Endometrium (tissue), 2 donors: Measurements from ENCODE around the gene SUSD3.

ENCODE experiments used
- FAIRE-seq: peaks from 2 replicates; lab custom pipeline; 2012; peaks lifted over from hg19 to GRCh38; lab: Jason Lieb, UNC
- donor health status: control.
- donor health status: control.

Gene SUSD3

DNA sequence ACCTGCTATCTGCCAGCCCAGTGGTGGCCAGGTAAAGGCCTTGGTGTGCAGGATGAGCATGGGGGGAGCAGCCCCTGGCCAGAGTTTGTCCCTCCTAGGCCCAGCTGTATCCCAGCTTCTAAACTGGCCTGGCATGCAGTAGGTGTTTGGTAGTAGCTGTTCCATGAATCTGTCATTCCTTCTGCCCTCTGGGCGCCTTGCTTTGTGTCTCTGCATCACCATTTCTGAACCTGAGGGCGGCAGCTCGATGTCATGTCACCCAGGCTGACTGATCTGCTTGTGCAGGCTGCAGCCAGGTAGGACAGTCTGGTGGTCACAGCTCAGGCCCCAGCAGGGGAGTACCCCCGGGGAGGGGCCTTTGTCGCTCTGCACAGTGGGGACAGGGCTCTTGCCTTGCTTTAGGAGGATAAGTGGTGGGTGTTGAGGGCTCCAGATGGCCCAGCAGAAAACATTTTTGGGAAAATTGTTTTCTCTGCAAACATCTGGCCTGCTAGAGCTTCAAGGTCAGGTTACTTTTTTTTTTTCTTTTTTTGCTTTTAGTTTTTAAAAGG is 4.6 kb upstream of the SUSD3 start:
- no peak for FAIRE-seq

DNA sequence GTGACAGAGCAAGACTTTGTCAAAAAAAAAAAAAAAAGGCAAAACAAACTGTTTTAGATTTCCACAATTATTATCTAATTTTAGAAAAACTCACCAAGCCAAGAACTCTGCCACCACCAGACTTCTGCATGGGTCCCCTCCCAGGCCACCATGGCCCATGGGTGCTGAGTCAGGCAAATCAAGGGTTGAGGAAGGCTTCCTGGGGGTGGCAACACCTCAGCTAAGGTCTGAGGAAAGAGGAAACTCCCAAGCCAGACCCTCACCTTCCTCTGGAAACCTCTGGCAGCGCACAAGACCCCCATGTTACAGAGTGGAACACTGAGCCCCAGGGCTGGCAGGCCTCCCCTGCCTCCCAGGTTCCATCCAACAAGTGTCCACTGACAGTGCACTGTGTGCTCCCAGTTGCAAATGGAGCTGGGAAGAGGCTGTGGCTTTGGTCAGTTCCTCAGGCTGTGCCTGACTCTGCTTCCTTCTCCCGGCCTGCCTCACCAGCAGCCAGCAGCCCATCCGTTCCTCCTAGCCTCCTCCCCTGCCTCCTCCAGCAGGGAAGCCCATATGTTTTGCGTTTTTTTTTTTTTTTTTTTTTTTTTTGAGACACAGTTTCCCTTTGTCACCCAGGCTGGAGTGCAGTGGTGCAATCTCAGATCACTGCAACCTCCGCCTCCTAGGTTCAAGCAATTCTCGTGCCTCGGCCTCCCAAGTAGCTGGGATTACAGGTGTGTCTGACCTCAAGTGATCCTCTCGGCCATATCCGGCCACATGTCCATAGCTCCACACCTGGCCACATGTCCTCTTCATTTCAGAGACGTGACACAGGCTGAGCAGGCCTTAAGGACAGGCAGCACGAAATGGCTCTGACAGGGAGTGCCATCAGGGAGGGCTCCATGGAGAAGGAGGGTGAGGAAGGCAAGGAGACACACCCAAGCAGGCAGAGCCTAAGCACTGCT is 3.5 kb upstream of the SUSD3 start:
- no peak for FAIRE-seq

GRCh38 chr9:93057042-93057702 is 1.3 kb upstream of the SUSD3 start:
- no peak for FAIRE-seq

- no peak for FAIRE-seq
Measured at GRCh38 chr9:93057703-93058354, 672 bp upstream of the SUSD3 start.

DNA sequence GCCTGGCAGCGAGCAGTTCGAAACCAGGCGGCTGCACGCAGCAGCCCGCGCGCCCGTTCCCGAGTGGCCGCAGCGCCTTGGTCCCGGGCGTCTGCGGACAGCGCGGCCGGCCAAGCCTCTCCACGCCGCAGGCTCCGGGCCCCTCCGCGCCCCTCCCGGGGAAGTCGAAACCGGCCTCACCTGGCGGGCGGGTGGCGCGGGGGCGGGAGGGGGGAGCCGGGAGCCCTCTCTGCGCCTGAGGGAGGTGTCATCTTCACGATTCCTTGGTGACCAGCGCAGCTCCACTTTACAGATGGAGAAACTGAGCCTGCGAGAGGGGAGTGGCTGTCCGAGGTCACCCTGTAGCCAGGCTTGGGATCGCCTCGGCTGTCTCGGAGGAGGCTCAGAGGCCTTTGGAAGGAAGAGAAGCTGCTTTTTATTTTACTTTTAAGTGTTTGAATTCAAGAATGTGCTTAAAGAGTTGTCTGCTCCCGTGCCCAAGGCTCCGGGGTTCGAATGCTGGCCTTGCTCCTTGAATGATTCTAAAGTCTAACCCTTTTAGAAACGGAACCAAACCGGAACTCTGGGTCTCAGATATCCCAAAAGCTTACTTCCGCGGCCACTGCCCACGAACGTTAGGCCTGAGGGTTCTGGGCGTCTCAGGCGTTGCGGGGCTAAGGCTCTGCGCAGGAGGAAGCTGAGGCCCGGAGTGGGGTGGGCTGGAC is 662 bp downstream of the SUSD3 start:
- no peak for FAIRE-seq

DNA sequence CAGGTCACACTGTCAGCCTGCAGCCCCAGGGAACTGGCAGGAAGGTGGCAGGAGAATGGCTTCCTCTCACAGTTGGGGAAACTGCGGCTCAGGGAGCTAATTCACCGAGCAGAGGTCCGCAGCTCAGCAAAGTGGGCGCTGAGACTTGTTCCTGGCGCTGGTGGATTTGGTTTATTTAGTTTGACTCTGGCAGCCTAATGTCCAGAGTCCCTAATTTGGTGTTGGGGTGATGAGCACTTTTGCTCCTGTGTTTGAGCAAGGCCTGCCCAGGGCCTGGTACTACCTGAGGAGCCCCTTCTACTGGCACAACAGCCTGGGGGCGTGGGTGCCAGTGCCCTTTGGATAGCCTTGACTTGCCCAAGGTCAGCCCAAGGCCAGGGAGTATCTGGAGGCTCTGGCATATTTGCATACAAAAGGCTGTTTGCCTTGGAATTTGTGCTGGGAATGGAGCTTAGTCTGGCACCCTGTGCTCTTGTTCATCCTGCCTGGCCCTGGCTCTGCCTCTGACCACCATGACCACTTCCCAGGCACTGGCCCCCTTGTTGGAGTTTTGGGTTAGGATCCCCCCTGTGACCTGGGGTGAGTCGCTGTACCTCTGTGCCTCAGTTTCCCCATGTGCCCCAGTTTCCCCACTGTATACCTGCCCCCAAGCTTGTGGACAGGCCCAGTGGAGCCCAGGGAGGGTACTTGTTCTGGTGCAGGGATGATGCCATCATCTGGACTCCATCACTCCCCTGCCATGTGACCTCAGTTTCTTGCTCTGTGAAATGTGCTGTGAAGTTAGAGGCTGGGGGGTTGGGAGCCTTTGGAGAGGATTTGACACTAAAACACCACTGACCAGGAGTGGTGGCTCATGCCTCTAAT is 1.4 kb downstream of the SUSD3 start:
- FAIRE-seq, result no peak

DNA sequence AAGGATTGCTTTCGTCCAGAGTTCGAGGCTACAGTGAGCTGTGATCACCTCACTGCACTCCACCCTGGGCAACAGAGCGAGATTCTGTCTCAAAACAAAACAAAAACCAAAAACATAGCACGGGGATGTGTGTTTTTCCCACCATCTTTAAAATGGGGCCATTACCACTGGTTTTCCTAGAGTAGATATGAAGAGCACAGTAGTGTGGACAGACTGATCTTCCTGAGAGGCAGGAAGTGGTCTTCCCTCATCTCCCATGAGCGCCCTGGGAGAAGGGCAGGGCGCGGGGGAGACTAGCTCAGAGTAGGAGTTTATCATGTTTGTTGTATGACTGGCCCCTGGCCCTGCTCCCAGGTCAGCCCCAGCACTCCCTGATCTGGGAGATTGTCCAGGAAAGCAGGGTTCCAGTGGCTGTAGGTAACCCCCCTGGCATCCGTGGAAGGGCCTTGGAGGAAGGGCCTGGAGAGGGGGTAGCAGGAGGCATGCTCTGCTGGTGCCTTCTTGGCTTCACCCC is 2.3 kb downstream of the SUSD3 start:
- FAIRE-seq, result no peak

- no peak for FAIRE-seq
Measured at GRCh38 chr9:93061260-93061751, 2.8 kb downstream of the SUSD3 start.

DNA sequence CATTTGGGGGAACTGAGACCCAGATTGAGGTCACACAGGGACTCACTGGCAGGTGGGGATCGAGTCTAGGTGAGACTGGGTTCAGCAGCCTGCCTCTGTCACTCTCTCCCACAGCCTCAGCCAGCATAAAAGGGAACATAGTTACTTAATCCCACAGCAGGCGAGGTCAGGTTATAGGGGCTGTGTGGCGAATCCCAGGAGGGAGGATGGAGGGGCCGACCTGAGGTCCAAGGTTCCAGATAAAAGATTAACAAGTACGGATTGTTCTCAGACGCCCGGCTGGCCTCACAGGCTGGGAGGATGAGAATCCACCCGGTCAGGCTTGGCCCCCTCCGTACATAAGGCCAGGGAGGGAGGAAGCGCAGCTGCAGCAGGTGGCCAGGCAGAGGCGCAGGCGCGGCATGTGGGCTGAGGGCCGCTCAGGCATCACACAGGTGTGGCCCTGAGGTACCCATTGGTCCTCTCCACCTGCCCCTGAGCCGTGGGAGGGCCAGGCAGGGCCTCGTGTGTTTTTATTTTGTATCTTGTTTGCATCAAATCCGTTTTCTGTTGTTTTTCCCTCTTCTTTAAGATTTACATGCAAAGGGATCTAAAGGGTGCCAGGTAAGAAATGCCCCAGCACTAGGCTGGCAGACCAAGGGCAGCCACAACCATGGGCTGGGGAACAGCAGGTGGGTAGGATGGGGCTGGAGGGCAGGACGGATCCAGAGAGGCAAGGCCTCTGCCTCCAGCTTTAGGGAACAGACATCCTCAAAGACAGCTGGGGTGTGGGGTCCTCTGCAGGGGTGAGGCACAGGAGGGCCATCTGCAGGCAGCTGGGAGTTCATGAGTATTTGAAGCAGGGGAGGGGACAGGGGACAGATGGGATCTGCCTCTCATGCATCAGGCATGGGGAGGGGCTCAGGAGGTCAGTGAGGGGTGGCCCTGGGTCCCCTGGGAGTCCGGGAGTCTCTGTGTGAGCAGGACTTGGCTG is 3.6 kb downstream of the SUSD3 start:
- no peak for FAIRE-seq

DNA sequence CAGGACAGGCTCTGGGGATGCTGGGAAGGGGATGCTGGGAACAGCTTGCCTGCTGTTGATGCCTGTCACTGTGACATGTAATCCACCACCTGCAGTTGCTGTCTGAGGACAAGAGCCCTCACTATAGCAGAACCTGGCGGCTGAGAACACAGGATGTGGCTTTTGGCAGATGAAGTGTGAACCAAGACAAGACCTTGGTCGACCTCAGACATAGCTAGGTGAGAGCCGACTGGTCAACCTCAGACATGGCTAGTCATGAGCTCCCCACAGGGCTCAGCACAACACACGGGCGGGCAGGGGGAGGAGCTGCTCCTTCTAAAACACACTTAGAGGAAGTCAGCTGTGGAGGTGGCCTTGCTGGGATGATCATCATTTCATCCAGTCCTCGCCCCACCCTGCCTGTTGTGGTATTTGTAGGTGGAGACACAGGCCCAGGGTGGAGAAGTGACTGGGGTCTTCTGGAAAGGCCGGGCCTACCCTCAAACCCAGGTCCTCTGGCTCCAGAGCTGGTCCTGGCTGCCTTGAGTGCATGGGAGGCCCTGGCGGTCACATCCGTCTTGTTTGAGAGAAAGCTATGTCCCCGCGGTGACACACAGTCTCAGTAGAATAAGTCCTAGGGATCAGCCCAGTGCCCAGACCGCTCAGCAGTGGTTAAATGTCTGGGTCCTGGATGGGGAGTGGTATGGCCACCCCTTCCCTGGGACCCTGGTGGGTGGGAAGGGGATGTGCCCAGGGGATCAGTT is 6.1 kb downstream of the SUSD3 start:
- FAIRE-seq, result no peak

- no peak for FAIRE-seq
Measured at GRCh38 chr9:93065135-93065720, 6.7 kb downstream of the SUSD3 start.

DNA sequence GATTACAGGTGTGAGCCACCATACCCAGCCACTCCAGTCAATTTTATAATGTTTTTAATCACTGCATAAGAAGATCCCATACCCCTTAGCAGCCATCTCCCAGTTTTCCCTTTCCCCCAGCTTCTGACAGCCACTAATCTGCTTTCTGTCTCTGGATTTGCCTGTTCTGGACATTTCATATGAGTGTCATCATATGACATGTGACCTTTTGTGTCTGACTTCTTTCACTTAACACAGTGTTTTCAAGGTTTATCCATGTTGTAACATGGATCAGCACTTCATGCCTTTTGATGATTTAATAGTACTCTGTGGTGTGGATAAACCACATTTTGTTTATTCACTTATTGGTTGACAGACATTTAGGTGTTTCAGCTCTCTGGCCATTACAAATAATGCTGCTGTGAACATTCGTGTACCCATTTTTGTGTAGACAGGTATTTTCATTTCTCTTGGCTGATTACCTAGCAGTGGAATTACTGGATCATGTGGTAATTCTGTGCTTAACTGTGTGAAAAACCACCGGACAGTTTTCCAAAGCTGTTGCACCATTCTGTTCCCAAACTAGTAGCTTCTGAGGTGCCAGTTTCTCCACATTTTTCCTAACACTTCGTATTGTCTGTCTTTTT is 8.6 kb downstream of the SUSD3 start:
- no peak for FAIRE-seq

DNA sequence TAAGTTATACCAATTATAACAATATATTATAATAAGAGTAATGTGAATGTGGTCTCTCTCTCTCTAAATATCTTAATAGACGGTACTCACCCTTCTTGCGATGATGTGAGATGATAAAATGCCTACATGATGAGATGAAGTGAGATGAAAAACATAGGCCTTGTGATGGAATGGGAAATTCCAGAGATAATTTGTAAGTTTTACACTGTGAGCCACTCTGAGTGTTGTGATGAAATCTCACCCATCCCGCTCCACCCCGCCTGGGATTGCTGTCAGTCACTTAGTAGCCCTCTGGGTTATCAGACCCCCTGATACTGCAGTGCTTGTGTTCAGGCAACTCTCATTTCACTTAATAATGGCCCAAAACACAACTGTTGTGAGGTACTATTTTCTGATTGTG is 10.5 kb downstream of the SUSD3 start:
- no peak for FAIRE-seq

GRCh38 chr9:93071464-93071863 is 13.0 kb downstream of the SUSD3 start:
- no peak for FAIRE-seq

DNA sequence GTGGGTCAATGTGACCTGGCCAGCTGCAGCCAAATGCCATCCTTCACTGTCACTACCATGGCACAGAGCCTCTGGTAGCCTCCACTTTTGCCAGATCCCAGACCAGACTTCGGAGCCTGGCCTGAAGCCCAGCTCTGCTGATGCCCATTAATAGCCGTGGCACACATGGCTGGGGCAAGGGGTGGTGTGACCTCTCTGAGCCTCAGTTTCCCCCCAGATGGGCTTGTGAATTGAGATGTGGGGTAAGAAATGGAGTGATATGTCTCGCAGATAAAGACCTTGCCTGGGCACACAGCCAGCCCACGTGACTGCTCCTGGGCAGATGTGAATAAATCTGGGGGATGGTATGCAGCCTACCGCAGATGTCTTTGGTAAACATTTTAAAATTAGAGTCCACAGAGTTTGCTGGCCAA is 13.9 kb downstream of the SUSD3 start:
- no peak for FAIRE-seq

- no peak for FAIRE-seq
Measured at GRCh38 chr9:93076101-93076791, 17.7 kb downstream of the SUSD3 start.

DNA sequence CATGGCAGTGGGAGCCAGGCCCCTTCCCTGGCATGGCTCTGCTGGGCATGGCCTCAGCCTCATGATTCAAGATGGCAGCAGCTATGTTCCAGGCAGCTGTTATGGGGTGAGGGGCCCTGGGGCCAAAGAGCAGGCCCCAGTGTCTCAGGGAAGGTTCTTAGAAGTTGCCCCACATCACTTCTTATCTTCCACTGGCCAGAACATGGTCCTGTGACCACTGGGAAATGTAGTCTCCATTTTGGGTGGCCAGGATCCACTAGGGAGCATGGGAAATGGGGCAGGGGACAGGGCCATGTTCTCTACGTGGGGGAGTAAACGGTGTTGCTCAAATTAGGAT is 18.3 kb downstream of the SUSD3 start:
- FAIRE-seq, result no peak
